Stimulated activated CD4-positive, alpha-beta T cell treated with anti-CD3 and anti-CD28 coated beads, Interleukin-12 subunit alpha, Interleukin-12 subunit beta, amount 100 ng/mL, for 4 hours (primary cell): ENCODE results near the gene SLA2.
"Not testable (repeated sequence)": the region's sequence is repeated elsewhere in the genome, so short reads cannot be mapped to it uniquely, and the experiment has no call there.

Source experiments
- DNase-seq: peaks from one replicate; pipeline ENCODE4 v3.0.0-alpha.2; 2020

SLA2 gene

DNA sequence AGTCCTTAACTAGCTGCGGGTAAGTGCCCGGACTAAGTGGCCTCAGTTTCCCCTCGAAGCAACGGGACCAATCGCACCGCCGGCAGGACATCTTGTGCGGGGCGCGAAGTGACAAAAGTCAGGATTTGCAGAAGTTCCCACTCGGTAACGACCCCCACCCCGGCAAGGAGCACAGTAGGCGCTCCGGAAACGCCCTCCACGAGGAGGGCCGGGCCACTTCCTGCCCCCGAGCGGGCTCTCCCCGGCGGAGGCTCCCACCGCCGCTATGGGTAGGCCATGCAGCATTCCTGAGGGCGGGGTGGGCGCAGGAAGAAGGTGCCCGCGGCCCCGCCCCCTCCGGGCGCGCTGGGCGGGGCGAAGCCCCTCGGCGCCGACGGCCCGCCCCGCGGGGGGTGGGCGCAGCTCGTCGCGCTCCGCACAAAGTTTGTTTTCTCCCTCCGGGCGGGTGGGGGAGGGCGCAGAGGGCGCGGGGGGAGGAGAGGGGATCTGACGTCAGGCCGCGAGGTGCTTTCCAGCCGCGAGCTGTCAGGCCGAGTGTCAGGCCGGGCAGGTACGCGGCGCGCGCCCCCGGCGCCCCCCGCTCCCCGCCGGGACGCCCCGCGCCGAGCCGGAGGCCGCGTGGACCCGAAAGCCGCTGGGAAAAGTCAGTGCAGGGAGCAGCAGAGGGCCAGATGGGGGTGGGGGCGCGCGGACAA is 72.7 kb downstream of the SLA2 start, which contains the start of gene TGIF2:
TSS of gene TGIF2 (plus strand) at position 495 of the 695 bp plus-strand sequence. CDS start 5,178 bp downstream, outside the sequence.
- peak; percentile 88 for DNase-seq

DNA sequence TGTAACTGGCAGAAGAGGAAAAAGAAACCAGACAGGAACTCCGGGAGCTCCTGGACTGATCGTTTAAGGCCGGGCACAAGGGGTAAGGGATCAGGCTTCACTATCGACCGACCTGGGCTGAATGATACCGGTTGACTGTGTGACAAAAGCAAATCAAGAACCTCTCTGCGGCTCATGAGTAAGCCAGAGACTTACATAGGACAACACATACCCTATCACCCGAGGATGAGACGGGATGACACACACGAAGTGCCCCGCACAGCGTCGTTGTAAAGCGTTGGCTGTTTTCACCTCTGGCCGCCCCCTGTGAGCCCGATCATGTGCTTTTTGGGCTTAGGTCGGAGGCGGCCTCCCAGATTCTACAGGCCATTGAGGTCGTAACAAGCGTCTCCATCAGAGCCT is 73.3 kb downstream of the SLA2 start:
- DNase-seq, result peak; percentile 59

- no peak for DNase-seq
Measured at GRCh38 chr20:36571564-36572504, 74.2 kb downstream of the SLA2 start.

DNA sequence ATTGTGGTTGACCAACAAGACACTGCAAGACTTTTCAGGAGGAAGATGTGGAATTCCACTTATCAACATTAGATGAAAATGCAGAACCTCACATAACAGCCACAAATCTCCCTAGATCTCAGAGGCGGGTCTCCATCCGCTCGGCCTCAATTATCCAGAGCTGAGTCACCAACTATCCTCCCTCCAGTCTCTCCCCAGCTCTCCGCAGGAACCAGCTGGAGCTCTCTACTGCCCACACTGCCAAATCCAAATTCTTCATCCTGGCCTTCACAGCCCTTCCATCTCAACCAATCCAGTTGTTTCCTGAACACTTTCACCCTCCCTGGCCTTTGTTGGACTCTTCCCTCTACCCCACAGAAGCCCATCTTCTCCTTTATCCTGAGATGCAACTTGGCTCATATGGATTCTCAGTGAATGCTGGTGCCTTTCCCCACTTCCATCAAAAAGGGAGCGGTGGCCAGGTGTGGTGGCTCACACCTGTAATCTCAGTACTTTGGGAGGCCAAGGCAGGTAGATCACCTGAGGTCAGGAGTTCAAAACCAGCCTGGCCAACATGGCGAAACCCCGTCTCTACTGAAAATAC is 76.1 kb downstream of the SLA2 start:
- DNase-seq, result no peak

DNA sequence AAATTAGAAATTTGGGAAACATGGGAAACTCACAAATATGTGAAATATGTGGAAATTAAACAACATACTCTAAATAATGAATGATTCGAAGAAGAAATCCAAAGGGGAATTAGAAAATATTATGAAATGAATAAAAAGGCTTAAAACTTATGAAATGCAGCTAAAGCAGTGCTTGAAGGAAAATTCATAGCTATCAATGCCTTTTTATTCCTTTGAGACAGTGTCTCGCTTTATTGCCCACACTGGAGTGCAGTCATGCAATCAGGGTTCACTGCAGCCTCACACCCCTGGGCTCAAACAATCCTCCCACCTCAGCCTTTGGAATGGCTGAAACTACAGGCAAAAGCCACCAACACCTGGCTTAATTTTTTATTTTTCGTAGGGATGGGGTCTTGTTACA is 80.5 kb downstream of the SLA2 start:
- no peak for DNase-seq

DNA sequence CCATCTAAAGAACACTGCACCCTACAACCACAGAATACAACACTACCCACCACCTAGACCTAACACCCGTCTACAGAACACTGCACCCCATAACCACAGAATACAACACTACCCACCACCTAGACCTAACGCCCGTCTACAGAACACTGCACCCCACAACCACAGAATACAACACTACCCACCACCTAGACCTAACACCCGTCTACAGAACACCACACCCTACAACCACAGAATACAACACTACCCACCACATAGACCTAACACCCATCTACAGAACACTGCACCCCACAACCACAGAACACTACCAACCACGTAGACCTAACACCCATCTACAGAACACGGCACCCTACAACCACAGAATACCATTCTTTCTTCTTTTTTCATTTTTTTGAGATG is 81.3 kb downstream of the SLA2 start:
- not testable (repeated sequence) for DNase-seq

- not testable (repeated sequence) for DNase-seq
Measured at GRCh38 chr20:36564078-36564725, 81.8 kb downstream of the SLA2 start.

GRCh38 chr20:36563374-36563773 is 82.6 kb downstream of the SLA2 start:
- no peak for DNase-seq

GRCh38 chr20:36562724-36563123 is 83.3 kb downstream of the SLA2 start:
- no peak for DNase-seq
